NB4 (cell line): ENCODE data around the gene INTS3.

ENCODE experiments used
- MAX ChIP-seq: IDR thresholded peaks from 2 replicates; pipeline ENCODE4 v1.6.1; 2011; ENCODE audit warnings: low read depth, low read length
- TF ChIP-seq, protein P1 (sequence below): IDR thresholded peaks from one replicate; pipeline ENCODE4 v1.5.1; 2012; ENCODE audit warnings: low read depth, low read length

DNA sequence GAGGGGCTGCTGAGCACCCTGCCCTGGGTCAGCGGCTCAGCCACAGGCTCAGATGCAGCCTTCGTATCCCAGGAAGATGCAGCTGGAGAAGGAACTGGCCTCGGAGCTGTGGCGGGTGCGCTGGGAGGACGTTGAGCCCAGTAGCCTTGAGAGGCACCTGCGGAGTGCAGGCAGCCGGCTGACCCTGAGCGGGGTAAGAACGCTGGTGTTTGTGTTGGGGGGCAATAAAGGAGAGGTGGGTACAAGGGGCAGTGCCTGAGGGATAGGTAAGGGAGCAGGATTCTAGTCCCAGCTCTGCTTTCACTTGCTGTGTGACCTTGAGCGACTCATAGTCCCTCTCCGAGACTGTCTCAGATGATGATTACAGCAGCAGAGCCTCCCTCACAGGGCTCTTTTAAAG is 43.0 kb upstream of the INTS3 start:
- TF ChIP-seq, protein P1, sequence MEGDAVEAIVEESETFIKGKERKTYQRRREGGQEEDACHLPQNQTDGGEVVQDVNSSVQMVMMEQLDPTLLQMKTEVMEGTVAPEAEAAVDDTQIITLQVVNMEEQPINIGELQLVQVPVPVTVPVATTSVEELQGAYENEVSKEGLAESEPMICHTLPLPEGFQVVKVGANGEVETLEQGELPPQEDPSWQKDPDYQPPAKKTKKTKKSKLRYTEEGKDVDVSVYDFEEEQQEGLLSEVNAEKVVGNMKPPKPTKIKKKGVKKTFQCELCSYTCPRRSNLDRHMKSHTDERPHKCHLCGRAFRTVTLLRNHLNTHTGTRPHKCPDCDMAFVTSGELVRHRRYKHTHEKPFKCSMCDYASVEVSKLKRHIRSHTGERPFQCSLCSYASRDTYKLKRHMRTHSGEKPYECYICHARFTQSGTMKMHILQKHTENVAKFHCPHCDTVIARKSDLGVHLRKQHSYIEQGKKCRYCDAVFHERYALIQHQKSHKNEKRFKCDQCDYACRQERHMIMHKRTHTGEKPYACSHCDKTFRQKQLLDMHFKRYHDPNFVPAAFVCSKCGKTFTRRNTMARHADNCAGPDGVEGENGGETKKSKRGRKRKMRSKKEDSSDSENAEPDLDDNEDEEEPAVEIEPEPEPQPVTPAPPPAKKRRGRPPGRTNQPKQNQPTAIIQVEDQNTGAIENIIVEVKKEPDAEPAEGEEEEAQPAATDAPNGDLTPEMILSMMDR: no peak
- TF ChIP-seq MAX: no peak
